ENCODE results near the gene PRELP. TPM values are rescaled to one million over a fixed set of nuclear protein-coding genes. Genes with fewer than 3 reads are reported as not detected.

PRELP gene
- total RNA-seq, 1 donor from 2014 or later, result 0.07 TPM

DNA sequence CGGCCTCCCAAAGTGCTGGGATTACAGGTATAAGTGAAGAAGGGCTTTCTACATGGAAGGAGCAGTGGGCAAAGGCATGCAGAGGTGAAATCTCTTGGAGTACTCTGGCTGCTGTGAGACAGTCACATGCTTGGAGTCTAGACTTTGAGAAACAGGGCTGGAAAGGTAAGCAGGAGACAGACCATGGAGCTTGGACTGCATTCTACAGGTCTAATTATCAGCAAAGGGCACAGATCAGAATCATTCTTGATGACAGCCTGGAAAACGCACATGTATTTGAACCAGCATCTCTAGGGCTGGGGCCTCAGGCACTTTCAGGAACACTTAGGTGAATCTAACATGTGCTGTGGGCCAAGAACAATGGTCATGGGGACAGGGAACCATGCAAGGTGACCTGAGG is 7.3 kb upstream of the PRELP start:
- Mint-ChIP-seq H3K4me1 (ENCODE audit: low read depth, unreplicated experiment) (peaks cover 18% of the 10 kb centered on the region), H3K9me3 (ENCODE audit: unreplicated experiment) (no peaks in the 10 kb centered on the region), H3K27me3 (ENCODE audit: low read depth, unreplicated experiment) (peaks cover 29% of the 10 kb centered on the region), H3K36me3 (ENCODE audit: low read depth, unreplicated experiment) (no peaks in the 10 kb centered on the region), H3K4me3 (ENCODE audit: unreplicated experiment) (no peak overlapping the region), H3K27ac (ENCODE audit: unreplicated experiment) (no peak overlapping the region)
- no peak overlapping the region for H3K9ac ChIP-seq (ENCODE audit: low read length)
- peaks cover 10% of the 10 kb centered on the region for H3K27me3 ChIP-seq (ENCODE audit: insufficient read depth, low read length)
- TF ChIP-seq, protein P1, sequence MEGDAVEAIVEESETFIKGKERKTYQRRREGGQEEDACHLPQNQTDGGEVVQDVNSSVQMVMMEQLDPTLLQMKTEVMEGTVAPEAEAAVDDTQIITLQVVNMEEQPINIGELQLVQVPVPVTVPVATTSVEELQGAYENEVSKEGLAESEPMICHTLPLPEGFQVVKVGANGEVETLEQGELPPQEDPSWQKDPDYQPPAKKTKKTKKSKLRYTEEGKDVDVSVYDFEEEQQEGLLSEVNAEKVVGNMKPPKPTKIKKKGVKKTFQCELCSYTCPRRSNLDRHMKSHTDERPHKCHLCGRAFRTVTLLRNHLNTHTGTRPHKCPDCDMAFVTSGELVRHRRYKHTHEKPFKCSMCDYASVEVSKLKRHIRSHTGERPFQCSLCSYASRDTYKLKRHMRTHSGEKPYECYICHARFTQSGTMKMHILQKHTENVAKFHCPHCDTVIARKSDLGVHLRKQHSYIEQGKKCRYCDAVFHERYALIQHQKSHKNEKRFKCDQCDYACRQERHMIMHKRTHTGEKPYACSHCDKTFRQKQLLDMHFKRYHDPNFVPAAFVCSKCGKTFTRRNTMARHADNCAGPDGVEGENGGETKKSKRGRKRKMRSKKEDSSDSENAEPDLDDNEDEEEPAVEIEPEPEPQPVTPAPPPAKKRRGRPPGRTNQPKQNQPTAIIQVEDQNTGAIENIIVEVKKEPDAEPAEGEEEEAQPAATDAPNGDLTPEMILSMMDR (IDR thresholded peaks at IDR 0.05; ENCODE audit: insufficient read depth, low read depth, low read length), result no peak
- no peak for TF ChIP-seq EZH2 (IDR thresholded peaks at IDR 0.05; ENCODE audit: insufficient read depth, low read length)
- no peak overlapping the region for H2AFZ ChIP-seq (ENCODE audit: low read depth, low read length)
- no peak overlapping the region for H3K4me2 ChIP-seq (ENCODE audit: low read length)
- H3K4me3 ChIP-seq (ENCODE audit: insufficient read depth, low read depth, low read length), result no peak overlapping the region
- FAIRE-seq (no peak), DNase-seq (ENCODE audit: low read depth) (no peak)
- peaks cover 8% of the 10 kb centered on the region for H3K4me1 ChIP-seq (ENCODE audit: insufficient read depth, low read length)
- H3K9me3 ChIP-seq (ENCODE audit: insufficient read depth, low read depth, low read length), result no peaks in the 10 kb centered on the region
- no peaks in the 10 kb centered on the region for H3K79me2 ChIP-seq (ENCODE audit: insufficient read depth, low read length)
- H3K27ac ChIP-seq (ENCODE audit: low read depth, low read length), result no peak overlapping the region
- H3K36me3 ChIP-seq (ENCODE audit: insufficient read depth, low read length), result no peaks in the 10 kb centered on the region
- no peaks in the 10 kb centered on the region for H4K20me1 ChIP-seq (ENCODE audit: insufficient read depth, low read length)

DNA sequence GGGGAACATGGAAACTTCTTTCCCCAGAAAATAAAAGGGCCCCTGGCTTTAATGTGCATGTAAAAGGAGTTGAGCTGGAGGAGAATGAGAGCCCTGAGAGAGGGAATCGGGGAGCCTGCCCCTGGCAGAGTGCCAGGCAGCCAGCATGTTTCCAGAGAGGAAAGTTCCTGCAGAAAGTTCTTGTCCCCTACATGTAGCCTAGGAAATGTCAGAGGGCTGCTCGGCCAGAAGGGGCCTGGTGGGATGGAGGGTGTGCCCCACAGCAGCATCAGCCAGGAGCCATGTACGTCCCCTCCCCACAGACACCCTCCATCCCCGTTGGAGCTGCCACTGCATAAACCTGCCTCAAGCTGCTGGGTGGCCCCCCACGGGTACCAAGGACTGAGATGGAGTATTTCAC is 5.4 kb upstream of the PRELP start:
- no peak overlapping the region for H3K27ac Mint-ChIP-seq (ENCODE audit: unreplicated experiment)
- no peaks in the 10 kb centered on the region for H3K79me2 ChIP-seq (ENCODE audit: insufficient read depth, low read length)
- FAIRE-seq (no peak), DNase-seq (ENCODE audit: low read depth) (no peak)
- no peaks in the 10 kb centered on the region for H3K9me3 ChIP-seq (ENCODE audit: insufficient read depth, low read depth, low read length)
- H3K27me3 ChIP-seq (ENCODE audit: insufficient read depth, low read length), result peaks cover 21% of the 10 kb centered on the region
- H3K27ac ChIP-seq (ENCODE audit: low read depth, low read length), result no peak overlapping the region
- peaks cover 12% of the 10 kb centered on the region for H3K4me1 Mint-ChIP-seq (ENCODE audit: low read depth, unreplicated experiment)
- no peaks in the 10 kb centered on the region for H3K4me1 ChIP-seq (ENCODE audit: insufficient read depth, low read length)
- no peak overlapping the region for H3K4me3 ChIP-seq (ENCODE audit: insufficient read depth, low read depth, low read length)
- peaks cover 31% of the 10 kb centered on the region for H3K27me3 Mint-ChIP-seq (ENCODE audit: low read depth, unreplicated experiment)
- H4K20me1 ChIP-seq (ENCODE audit: insufficient read depth, low read length), result no peaks in the 10 kb centered on the region
- H3K9me3 Mint-ChIP-seq (ENCODE audit: unreplicated experiment), result no peaks in the 10 kb centered on the region
- no peaks in the 10 kb centered on the region for H3K36me3 Mint-ChIP-seq (ENCODE audit: low read depth, unreplicated experiment)
- no peaks in the 10 kb centered on the region for H3K36me3 ChIP-seq (ENCODE audit: insufficient read depth, low read length)
- H3K4me3 Mint-ChIP-seq (ENCODE audit: unreplicated experiment), result no peak overlapping the region
- H3K4me2 ChIP-seq (ENCODE audit: low read length), result no peak overlapping the region
- no peak for TF ChIP-seq EZH2 (IDR thresholded peaks at IDR 0.05; ENCODE audit: insufficient read depth, low read length)
- TF ChIP-seq, protein P1 (IDR thresholded peaks at IDR 0.05; ENCODE audit: insufficient read depth, low read depth, low read length), result no peak
- H2AFZ ChIP-seq (ENCODE audit: low read depth, low read length), result no peak overlapping the region
- H3K9ac ChIP-seq (ENCODE audit: low read length), result no peak overlapping the region

DNA sequence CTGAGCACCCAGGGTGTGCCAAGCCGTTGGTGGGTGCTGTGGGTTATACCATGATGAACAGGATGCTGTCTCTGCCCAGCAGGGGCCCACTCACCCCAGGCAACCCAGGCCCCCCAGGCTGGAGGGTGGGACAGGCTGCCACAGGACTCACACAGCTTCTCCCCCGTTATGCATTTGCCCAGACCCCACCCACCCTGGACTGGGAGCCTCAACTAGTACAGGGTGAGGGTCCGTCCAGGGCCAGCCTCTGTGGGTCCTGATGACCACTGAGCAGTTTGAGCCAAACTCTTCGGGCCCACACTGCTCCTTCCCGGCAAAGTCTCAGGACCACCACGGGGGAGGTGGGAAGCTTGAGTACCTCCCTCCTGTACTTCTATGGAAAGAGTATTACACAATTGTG is 3.8 kb upstream of the PRELP start:
- no peak overlapping the region for H3K4me2 ChIP-seq (ENCODE audit: low read length)
- Mint-ChIP-seq H3K4me3 (ENCODE audit: unreplicated experiment) (no peak overlapping the region), H3K27me3 (ENCODE audit: low read depth, unreplicated experiment) (peaks cover 36% of the 10 kb centered on the region), H3K27ac (ENCODE audit: unreplicated experiment) (no peak overlapping the region), H3K4me1 (ENCODE audit: low read depth, unreplicated experiment) (peaks cover 6% of the 10 kb centered on the region), H3K9me3 (ENCODE audit: unreplicated experiment) (no peaks in the 10 kb centered on the region), H3K36me3 (ENCODE audit: low read depth, unreplicated experiment) (no peaks in the 10 kb centered on the region)
- peaks cover 36% of the 10 kb centered on the region for H3K27me3 ChIP-seq (ENCODE audit: insufficient read depth, low read length)
- TF ChIP-seq, protein P1 (IDR thresholded peaks at IDR 0.05; ENCODE audit: insufficient read depth, low read depth, low read length), result no peak
- no peak for TF ChIP-seq EZH2 (IDR thresholded peaks at IDR 0.05; ENCODE audit: insufficient read depth, low read length)
- H3K4me3 ChIP-seq (ENCODE audit: insufficient read depth, low read depth, low read length), result no peak overlapping the region
- H4K20me1 ChIP-seq (ENCODE audit: insufficient read depth, low read length), result no peaks in the 10 kb centered on the region
- FAIRE-seq, result no peak
- no peak overlapping the region for H3K9ac ChIP-seq (ENCODE audit: low read length)
- H3K27ac ChIP-seq (ENCODE audit: low read depth, low read length), result no peak overlapping the region
- no peaks in the 10 kb centered on the region for H3K9me3 ChIP-seq (ENCODE audit: insufficient read depth, low read depth, low read length)
- H3K79me2 ChIP-seq (ENCODE audit: insufficient read depth, low read length), result no peaks in the 10 kb centered on the region
- no peak overlapping the region for H2AFZ ChIP-seq (ENCODE audit: low read depth, low read length)
- no peaks in the 10 kb centered on the region for H3K4me1 ChIP-seq (ENCODE audit: insufficient read depth, low read length)
- no peak for DNase-seq (ENCODE audit: low read depth)
- no peaks in the 10 kb centered on the region for H3K36me3 ChIP-seq (ENCODE audit: insufficient read depth, low read length)

Data from astrocyte (in vitro differentiated cells and primary cell).